ENCODE data around the gene RNF181.
"Not testable (repeated sequence)": the region's sequence is repeated elsewhere in the genome, so short reads cannot be mapped to it uniquely, and the experiment has no call there.

Gene RNF181

GRCh38 chr2:85595301-85596025 is at the start of gene RNF181:
RNF181 (plus strand) TSS chr2:85595745; CDS start chr2:85595764, 19 bp downstream.
- in situ Hi-C loops (cut with HindIII; ENCODE audit: low sequenced_read_pairs), result no loop called here

GRCh38 chr2:85545780-85546240 is 49.7 kb upstream of the RNF181 start:
- in situ Hi-C loops (cut with HindIII; ENCODE audit: low sequenced_read_pairs), result no loop called here

- in situ Hi-C loops (cut with HindIII; ENCODE audit: low sequenced_read_pairs), result no loop called here
These were observed 48.3 kb upstream of the RNF181 start for GRCh38 chr2:85547089-85547858.

- in situ Hi-C loops (cut with HindIII; ENCODE audit: low sequenced_read_pairs), result no loop called here
These were observed 47.5 kb upstream of the RNF181 start for GRCh38 chr2:85547859-85548607.

GRCh38 chr2:85548608-85548900 is 47.0 kb upstream of the RNF181 start:
- in situ Hi-C loops (cut with HindIII; ENCODE audit: low sequenced_read_pairs), result no loop called here

- in situ Hi-C loops (cut with HindIII; ENCODE audit: low sequenced_read_pairs), result no loop called here
These were observed 46.5 kb upstream of the RNF181 start for GRCh38 chr2:85549095-85549494.

GRCh38 chr2:85549826-85550225 is 45.7 kb upstream of the RNF181 start:
- in situ Hi-C loops (cut with HindIII; ENCODE audit: low sequenced_read_pairs), result no loop called here

- in situ Hi-C loops (cut with HindIII; ENCODE audit: low sequenced_read_pairs), result no loop called here
These were observed 45.1 kb upstream of the RNF181 start for GRCh38 chr2:85550486-85550885.

GRCh38 chr2:85551698-85552678 is 43.6 kb upstream of the RNF181 start:
- in situ Hi-C loops (cut with HindIII; ENCODE audit: low sequenced_read_pairs), result no loop called here

GRCh38 chr2:85553184-85553583 is 42.4 kb upstream of the RNF181 start:
- in situ Hi-C loops (cut with HindIII; ENCODE audit: low sequenced_read_pairs), result no loop called here

GRCh38 chr2:85554980-85555612 is 40.4 kb upstream of the RNF181 start:
- in situ Hi-C loops (cut with HindIII; ENCODE audit: low sequenced_read_pairs), result no loop called here

- in situ Hi-C loops (cut with HindIII; ENCODE audit: low sequenced_read_pairs), result no loop called here
These were observed 38.4 kb upstream of the RNF181 start for GRCh38 chr2:85557130-85557529.

- in situ Hi-C loops (cut with HindIII; ENCODE audit: low sequenced_read_pairs), result no loop called here
These were observed 37.4 kb upstream of the RNF181 start for GRCh38 chr2:85558160-85558559.

GRCh38 chr2:85560403-85560726 is 35.2 kb upstream of the RNF181 start:
- in situ Hi-C loops (cut with HindIII; ENCODE audit: low sequenced_read_pairs), result not testable (repeated sequence)

- in situ Hi-C loops (cut with HindIII; ENCODE audit: low sequenced_read_pairs), result no loop called here
These were observed 34.7 kb upstream of the RNF181 start for GRCh38 chr2:85560812-85561279.

GRCh38 chr2:85561280-85562212 is 34.0 kb upstream of the RNF181 start, which contains the start of gene GGCX:
GGCX (minus strand) TSS chr2:85561493; CDS start chr2:85561428, 65 bp downstream.
- in situ Hi-C loops (cut with HindIII; ENCODE audit: low sequenced_read_pairs), result no loop called here

GRCh38 chr2:85564144-85564563 is 31.4 kb upstream of the RNF181 start:
- in situ Hi-C loops (cut with HindIII; ENCODE audit: low sequenced_read_pairs), result no loop called here

- in situ Hi-C loops (cut with HindIII; ENCODE audit: low sequenced_read_pairs), result no loop called here
These were observed 29.3 kb upstream of the RNF181 start for GRCh38 chr2:85566265-85566664.

- in situ Hi-C loops (cut with HindIII; ENCODE audit: low sequenced_read_pairs), result no loop called here
These were observed 19.8 kb upstream of the RNF181 start for GRCh38 chr2:85575739-85576138.
